Right cardiac atrium (tissue), 5 donors: ENCODE measurements around the gene LDAF1. TPM values are rescaled to one million over a fixed set of nuclear protein-coding genes. Genes with fewer than 3 reads are reported as not detected.
A peak's percentile ranks its signal among the peaks of the same experiment; 100 is the strongest.
"Not testable (repeated sequence)": the region's sequence is repeated elsewhere in the genome, so short reads cannot be mapped to it uniquely, and the experiment has no call there.

Experiments
- ATAC-seq, 2 donors: fragments of 200-7000 bp; cut with Tn5 transposase; one replicate each; pipeline versions ENCODE4 v1.8.0 to v1.9.1; 2020; ENCODE audit warnings: moderate library complexity in 2 of 2, mild to moderate bottlenecking in 1 of 2
- DNase-seq, 3 donors: peaks; one replicate each; pipeline ENCODE4 v3.0.0-alpha.2; 2020
- H3K27ac ChIP-seq: one replicate; pipeline ENCODE4 v1.5.1; 2013; ENCODE audit warnings: mild to moderate bottlenecking, low read length, control low read depth, moderate library complexity
- H3K27me3 ChIP-seq: one replicate; pipeline ENCODE4 v1.6.1; 2013; ENCODE audit not compliant: control insufficient read depth, insufficient read depth
- H3K4me1 ChIP-seq: one replicate; pipeline ENCODE4 v1.6.1; 2013; ENCODE audit warnings: low read length; ENCODE audit not compliant: control insufficient read depth, insufficient read depth
- H3K4me3 ChIP-seq: one replicate; pipeline ENCODE4 v1.5.1; 2013; ENCODE audit warnings: low read length, control low read depth
- H3K9me3 ChIP-seq: one replicate; pipeline ENCODE4 v1.6.1; 2013; ENCODE audit warnings: low read length; ENCODE audit not compliant: control insufficient read depth
- WGBS: extraction: QIAGEN DNeasy Blood & Tissue Kit; methylation state at CpG from one replicate; pipeline ENCODE4 v1.1.7; 2013; 5-methylcytosine and 5-hydroxymethylcytosine counted together
- intact Hi-C, 4 donors: fragments of 100-400 bp; cut with DNase I; formaldehyde crosslinking; loops; one replicate each; pipeline versions ENCODE4 v1.11.0 to v1.14.0; 2022 to 2023
- polyA plus RNA-seq: library from polyadenylated mRNA; stranded (reverse); fragments of 200-250 nt; gene quantifications from one replicate; pipeline ENCODE4 v1.2.3, GENCODE V29; 2013
- total RNA-seq, 4 donors: library from RNA; stranded (reverse); fragmentation: NEBNext Ultra II Directional; extraction: Animal tissue kit (Norgen Biotek cat#: 25700); gene quantifications; one replicate each; pipeline ENCODE4 v1.2.1, GENCODE V29; 2021
- donor health status: healthy with polysubstance abuse.
- donor health status: DM: no; HTN: yes; CAD: no.
- donor health status: DM: no; HTN: no; CAD: no.
- donor health status: DM: no; HTN: yes; CAD: no; lungs with severe emphysema.
- donor health status: DM: yes; HTN: yes; CAD: no.

Gene LDAF1
- total and polyA plus RNA-seq, 5 donors, result 40.5 to 116 (median 76.7) TPM

DNA sequence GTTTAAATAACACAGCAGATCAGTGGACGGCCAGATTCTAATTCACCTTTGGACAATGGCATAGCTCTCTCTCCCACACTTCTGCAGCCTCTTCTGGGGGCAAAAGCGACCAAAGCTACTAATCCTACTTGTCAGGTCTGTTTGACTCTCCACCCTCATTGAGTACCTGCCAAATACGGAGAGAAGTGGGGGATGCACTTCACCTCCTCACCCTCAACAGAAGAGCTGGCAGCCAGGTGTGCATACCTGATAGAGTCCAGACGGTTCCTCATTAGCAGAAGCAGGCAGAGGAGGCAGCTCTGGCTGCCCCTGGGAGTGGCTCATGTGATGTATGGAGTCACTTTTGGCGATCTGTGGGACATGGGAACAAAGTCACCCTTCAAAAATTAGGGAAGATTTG, 12.7 kb upstream of the LDAF1 start:
- Histone ChIP-seq H3K27me3 (no peaks in the 10 kb centered on the region), H3K4me1 (no peaks in the 10 kb centered on the region), H3K4me3 (no peak overlapping the region), H3K27ac (no peak overlapping the region), H3K9me3 (no peaks in the 10 kb centered on the region)
- DNase-seq, result no peak
- 70% methylated on average over 5 of the region's 5 CpGs for WGBS
- ATAC-seq, result no peak
- intact Hi-C loops, result no loop called here

DNA sequence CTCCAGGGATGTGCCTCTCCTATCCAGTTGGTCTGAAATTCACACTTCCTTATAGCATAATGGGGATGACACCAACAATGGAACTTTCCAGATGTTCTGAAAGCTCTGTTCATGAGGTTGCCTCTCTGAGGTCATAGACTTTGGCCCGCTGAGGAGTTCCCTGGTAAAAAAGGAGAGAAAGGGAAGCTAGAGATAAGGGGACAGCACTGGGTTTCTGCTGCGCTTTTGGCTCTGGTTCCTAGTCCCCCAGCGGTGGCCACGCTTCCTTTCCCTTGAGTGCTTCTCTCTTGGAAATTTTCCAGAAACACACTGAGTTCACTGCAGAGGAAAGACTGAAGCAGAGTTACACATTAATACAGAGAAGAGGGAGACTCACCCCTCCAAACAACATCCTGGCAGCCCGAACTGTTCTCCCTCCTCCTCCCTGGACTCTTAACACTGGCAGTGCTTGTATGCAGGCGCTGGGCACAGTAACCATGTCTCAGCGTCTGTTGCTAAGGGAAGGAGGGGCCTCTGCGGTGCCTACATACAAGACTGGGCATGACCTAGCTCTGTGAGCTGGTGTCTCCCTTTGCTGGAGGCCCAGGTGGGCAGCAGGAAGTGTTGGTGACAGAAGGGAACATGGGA, 8.0 kb upstream of the LDAF1 start, which contains the start of gene DNAH3:
TSS of gene DNAH3 (minus strand) at position 472 of the 627 bp plus-strand sequence. CDS start 527 bp downstream, outside the sequence.
- DNase-seq (no peak), ATAC-seq (peak; percentile 68 to 81)
- H3K9me3 ChIP-seq, result no peaks in the 10 kb centered on the region
- no peaks in the 10 kb centered on the region for H3K27me3 ChIP-seq
- no peaks in the 10 kb centered on the region for H3K4me1 ChIP-seq
- no peak within 1 kb of the TSS for H3K27ac ChIP-seq
- H3K4me3 ChIP-seq, result no peak within 1 kb of the TSS
- WGBS, result 12% methylated on average over 8 of the region's 8 CpGs
- intact Hi-C loops, result loop anchor here in 1 of 4 donors (10.0 kb wide), 2 partner anchors 154 to 404 kb away; no protein-coding TSS in a partner anchor

DNA sequence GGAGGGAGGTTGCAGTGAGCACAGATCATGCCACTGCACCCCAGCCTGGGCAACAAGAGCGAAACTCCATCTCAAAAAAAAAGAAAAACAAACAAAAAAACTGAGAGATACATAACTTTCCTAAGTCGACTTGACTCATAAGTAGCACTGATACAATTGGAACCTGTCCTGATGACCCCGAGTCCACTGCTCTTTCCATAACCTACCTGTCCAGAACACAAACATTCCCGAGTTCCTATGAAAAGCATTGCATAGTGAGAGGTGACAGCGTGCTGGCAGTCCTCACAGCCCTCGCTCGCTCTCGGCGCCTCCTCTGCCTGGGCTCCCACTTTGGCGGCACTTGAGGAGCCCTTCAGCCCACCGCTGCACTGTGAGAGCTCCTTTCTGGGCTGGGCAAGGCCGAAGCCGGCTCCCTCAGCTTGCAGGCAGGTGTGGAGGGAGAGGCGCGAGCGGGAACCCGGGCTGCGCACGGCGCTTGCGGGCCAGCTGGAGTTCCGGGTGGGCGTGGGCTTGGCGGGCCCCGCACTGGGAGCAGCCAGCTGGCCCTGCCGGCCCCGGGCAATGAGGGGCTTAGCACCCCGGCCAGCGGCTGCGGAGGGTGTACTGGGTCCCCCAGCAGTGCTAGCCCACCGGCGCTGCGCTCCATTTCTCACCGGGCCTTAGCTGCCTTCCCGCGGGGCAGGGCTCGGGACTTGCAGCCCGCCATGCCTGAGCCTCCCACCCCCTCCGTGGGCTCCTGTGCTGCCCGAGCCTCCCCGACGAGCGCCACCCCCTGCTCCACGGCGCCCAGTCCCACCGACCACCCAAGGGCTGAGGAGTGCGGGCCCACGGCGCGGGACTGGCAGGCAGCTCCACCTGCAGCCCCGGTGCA, 6.1 kb upstream of the LDAF1 start:
- not testable (repeated sequence) for H3K4me3 ChIP-seq, H3K27ac ChIP-seq, H3K27me3 ChIP-seq, H3K4me1 ChIP-seq, H3K9me3 ChIP-seq, ATAC-seq
- intact Hi-C loops, result loop anchor here in 1 of 4 donors (10.0 kb wide), 2 partner anchors 152 to 402 kb away; no protein-coding TSS in a partner anchor
- WGBS, result 84% methylated on average over 51 of the region's 51 CpGs
- DNase-seq, result peak in 1 of 3 donors; percentile 44

DNA sequence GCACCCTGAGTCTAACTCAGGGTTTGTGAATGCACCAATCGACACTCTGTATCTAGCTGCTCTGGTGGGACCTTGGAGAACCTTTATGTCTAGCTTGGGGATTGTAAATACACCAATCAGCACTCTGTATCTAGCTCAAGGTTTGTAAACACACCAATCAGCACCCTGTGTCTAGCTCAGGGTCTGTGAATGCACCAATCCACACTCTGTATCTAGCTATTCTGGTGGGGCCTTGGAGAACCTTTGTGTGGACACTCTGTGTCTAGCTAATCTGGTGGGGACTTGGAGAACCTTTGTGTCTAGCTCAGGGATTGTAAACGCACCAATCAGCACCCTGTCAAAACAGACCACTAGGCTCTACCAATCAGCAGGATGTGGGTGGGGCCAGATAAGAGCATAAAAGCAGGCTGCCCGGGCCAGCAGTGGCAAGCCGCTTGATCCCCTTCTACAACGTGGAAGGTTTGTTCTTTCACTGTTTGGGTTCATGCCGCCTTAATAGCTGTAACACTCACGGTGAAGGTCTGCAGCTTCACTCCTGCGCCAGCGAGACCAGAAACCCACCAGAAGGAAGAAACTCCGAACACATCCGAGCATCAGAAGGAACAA, 5.2 kb upstream of the LDAF1 start:
- not testable (repeated sequence) for H3K27me3 ChIP-seq, H3K9me3 ChIP-seq, H3K4me3 ChIP-seq, DNase-seq, H3K27ac ChIP-seq, ATAC-seq, H3K4me1 ChIP-seq
- 89% methylated on average over 11 of the region's 11 CpGs for WGBS
- intact Hi-C loops, result loop anchor here in 1 of 4 donors (10.0 kb wide), 2 partner anchors 152 to 402 kb away; no protein-coding TSS in a partner anchor

DNA sequence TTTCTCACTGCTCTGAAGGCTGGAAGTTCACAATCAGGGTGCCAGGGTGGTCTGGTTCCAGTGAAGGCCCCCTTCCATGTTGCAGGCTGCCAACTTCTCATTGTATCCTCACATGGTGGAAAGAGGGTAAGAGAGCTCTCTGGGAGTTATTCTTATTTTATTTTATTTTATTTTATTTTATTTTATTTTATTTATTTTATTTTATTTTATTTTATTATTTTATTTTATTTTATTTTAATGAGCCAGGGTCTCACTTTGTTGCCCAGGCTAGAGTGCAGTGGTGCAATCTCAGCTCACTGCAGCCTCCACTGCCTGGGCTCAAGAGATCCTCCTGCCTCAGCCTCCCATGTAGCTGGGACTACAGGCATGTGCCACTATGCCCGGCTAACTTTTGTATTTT, 2.5 kb upstream of the LDAF1 start:
- WGBS, result 70% methylated on average over 1 of the region's 1 CpG

DNA sequence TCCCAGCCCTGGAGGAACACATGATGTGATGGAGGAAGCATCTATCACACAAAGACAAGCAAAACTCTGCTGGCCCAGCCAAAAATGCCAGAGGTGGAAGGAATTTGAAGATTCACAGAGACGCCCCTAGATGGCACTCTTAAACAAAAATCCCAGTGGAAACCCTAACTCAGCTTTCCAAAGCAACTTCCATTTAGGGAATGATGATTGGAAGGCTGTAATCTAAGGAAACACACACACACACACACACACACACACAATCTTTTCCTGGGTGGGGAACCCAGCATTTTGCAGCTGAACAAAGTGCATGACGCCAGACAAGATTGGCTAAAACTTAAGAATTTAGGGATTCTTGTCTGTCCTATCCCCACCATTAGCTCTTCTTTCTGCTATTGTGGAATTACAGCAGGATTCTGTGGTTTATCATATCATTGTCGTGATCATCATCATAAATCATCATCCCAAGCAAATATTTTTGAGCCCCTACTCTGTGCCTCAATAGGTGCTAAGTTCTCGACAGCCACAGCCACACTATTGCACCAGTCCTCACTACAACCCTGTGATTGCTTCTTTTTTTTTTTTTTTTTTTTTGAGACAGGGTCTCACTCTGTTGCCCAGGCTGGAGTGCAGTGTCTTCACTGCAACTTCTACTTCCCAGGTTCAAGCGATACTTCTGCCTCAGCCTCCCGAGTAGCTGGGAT, 1.6 kb upstream of the LDAF1 start:
- DNase-seq (peak in 2 of 3 donors; percentile 20 to 58), ATAC-seq (peak; percentile 17 to 35)
- intact Hi-C loops, result loop anchor here in 1 of 4 donors (10.0 kb wide), 2 partner anchors 148 to 398 kb away; no protein-coding TSS in a partner anchor

More for the DNA sequence above, 2.5 kb upstream of the LDAF1 start:
- H3K4me1 ChIP-seq, H3K9me3 ChIP-seq, DNase-seq, H3K4me3 ChIP-seq, H3K27me3 ChIP-seq, H3K27ac ChIP-seq, ATAC-seq: not testable (repeated sequence)
- intact Hi-C loops, result loop anchor here in 1 of 4 donors (10.0 kb wide), 2 partner anchors 149 to 399 kb away; no protein-coding TSS in a partner anchor

DNA sequence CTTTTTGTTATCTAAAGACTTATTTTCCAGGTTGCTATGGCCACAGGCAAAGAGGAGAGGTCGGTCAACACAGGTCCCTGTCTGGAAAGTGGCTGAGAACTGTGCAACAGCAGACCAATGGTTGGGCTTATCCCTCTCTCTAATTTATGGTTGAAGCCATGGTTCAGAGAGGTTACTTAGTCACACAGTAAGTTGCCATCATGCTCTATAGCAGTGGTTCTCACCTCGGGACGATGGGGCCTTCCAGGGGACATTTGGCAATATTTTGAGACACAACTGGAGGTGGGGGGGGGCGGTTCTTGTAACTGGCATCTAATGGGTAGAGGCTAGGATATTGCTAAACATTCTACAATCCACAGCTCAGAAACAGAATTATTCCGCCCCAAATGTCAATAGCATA, 842 bp upstream of the LDAF1 start:
- WGBS, result 67% methylated on average over 5 of the region's 5 CpGs
- H3K4me3 ChIP-seq, result no peak overlapping the region
- ATAC-seq (no peak), DNase-seq (no peak)
- H3K27me3 ChIP-seq, result no peaks in the 10 kb centered on the region
- no peaks in the 10 kb centered on the region for H3K9me3 ChIP-seq
- no peaks in the 10 kb centered on the region for H3K4me1 ChIP-seq
- intact Hi-C loops, result loop anchor here in 1 of 4 donors (10.0 kb wide), 2 partner anchors 147 to 397 kb away; no protein-coding TSS in a partner anchor
- no peak overlapping the region for H3K27ac ChIP-seq

More for the DNA sequence above, 1.6 kb upstream of the LDAF1 start:
- Histone ChIP-seq H3K4me3 (no peak overlapping the region), H3K9me3 (no peaks in the 10 kb centered on the region), H3K27me3 (no peaks in the 10 kb centered on the region), H3K4me1 (no peaks in the 10 kb centered on the region), H3K27ac (no peak overlapping the region)
- whole genome bisulfite sequencing, result 50% methylated on average over 6 of the region's 6 CpGs

DNA sequence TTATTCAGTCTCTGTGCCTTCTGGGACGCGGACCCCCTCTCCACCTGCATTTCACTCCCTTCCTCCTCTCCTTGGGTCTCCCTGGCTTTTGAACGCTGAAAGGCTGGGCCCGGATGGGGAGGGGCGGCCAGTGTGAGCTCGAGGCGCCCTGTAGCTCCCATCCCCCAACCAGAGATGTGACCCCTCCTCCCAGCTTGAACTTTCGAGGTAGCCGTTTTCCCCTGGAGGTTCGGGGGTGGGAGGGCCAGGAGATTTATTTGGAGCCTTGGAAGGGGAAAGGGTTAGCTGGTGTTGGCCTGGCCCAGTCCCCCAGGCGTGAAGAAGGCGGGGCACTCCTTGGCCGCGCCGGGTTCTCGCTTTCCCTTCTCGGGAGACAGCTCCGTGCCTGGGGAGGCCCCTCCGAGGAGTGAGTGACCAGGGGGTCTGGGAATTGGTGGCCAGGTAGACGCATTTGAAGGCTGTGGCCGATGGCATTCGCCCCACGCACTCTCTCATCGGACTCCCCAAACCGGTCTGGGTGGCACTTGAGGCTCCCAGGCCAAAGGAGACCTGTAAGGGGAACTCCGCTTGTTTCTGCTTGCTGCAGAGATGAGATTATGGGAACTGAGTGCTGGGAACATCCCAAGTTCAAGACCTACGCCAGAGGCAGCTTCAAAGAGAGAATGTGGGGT, 942 bp downstream of the LDAF1 start:
- DNase-seq, result peak; percentile 35 to 74 (median 73)
- no peaks in the 10 kb centered on the region for H3K9me3 ChIP-seq
- intact Hi-C loops, result loop anchor here in 1 of 4 donors (10.0 kb wide), 2 partner anchors 145 to 395 kb away; no protein-coding TSS in a partner anchor
- 2% methylated on average over 27 of the region's 27 CpGs for WGBS
- peak overlapping the region; percentile 98 for H3K4me3 ChIP-seq
- ATAC-seq, result peak; percentile 48 to 56
- H3K27me3 ChIP-seq, result no peaks in the 10 kb centered on the region
- peaks cover 4% of the 10 kb centered on the region for H3K4me1 ChIP-seq
- H3K27ac ChIP-seq, result peak overlapping the region; percentile 92

DNA sequence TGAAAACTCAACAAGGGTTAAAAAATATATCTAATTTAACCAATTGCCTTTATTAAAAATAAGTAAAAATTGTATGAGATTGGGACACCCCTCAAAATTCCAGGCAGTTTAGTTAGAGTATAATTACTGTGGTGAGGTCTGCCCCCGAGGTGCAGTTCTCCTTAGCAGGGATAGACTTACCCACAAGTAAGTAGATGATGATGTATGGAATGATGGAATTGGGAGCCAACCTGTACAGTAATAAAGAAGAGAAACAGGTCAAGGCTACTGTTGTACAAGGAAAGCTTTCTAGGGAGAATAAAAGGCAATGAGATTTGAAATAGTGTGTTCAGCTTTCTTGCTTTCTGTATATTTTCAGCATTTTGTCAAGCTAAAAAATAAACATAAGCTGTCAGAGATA, 1.8 kb downstream of the LDAF1 start:
- H3K4me3 ChIP-seq, result peak overlapping the region; percentile 98
- 47% methylated on average over 1 of the region's 1 CpG for WGBS
- no peak for ATAC-seq
- H3K4me1 ChIP-seq, result peaks cover 6% of the 10 kb centered on the region
- no peak overlapping the region for H3K27ac ChIP-seq
- H3K27me3 ChIP-seq, result no peaks in the 10 kb centered on the region
- DNase-seq, result no peak
- no peaks in the 10 kb centered on the region for H3K9me3 ChIP-seq
- intact Hi-C loops, result loop anchor here in 1 of 4 donors (10.0 kb wide), 1 partner anchor 115 kb away; the partner anchor contains the start of gene CRYM
